ENCODE measurements around the gene CBLIF. TPM values are rescaled to one million over a fixed set of nuclear protein-coding genes. Genes with fewer than 3 reads are reported as not detected.

CBLIF gene
- total and polyA plus RNA-seq, 4 donors: not detected

GRCh38 chr11:59810189-59810910, 34.9 kb downstream of the CBLIF start, which contains the start of gene MRPL16:
MRPL16 (minus strand) TSS chr11:59810778; CDS start chr11:59810658, 120 bp downstream.
- peak within 1 kb of the TSS; percentile 74 to 90 for H3K27ac ChIP-seq (ENCODE audit: low read depth in 1 of 2, low read length in 2 of 2)
- peak within 1 kb of the TSS; percentile 78 to 98 (median 87) for H3K4me3 ChIP-seq (ENCODE audit: low read depth in 1 of 3, low read length in 3 of 3)
- H3K4me1 ChIP-seq (ENCODE audit: control insufficient read depth in 4 of 4, insufficient read depth in 4 of 4, low read length in 3 of 4): peaks cover 0 to 6% (median 0%) of the 10 kb centered on the region in 4 donors
- TF ChIP-seq MAX (IDR thresholded peaks at IDR 0.05): peak; percentile 32
- peak; percentile 30 for TF ChIP-seq CTCF (IDR thresholded peaks at IDR 0.05; ENCODE audit: low read depth, low read length, missing input control)
- TF ChIP-seq SP1 (IDR thresholded peaks at IDR 0.05): peak; percentile 42
- TF ChIP-seq EGR1 (IDR thresholded peaks at IDR 0.05; ENCODE audit: low read depth in 2 of 2): peak in 1 of 2 donors; percentile 32
- no peak for TF ChIP-seq NR2F2 (IDR thresholded peaks at IDR 0.05)
- peak; percentile 40 to 53 for TF ChIP-seq RXRA (IDR thresholded peaks at IDR 0.05)
- peak in 1 of 2 donors; percentile 12 for TF ChIP-seq JUND (IDR thresholded peaks at IDR 0.05)
- peak; percentile 6 for TF ChIP-seq FOXA2 (IDR thresholded peaks at IDR 0.05)
- TF ChIP-seq YY1 (IDR thresholded peaks at IDR 0.05): peak; percentile 80
- peak; percentile 41 for TF ChIP-seq ATF3 (IDR thresholded peaks at IDR 0.05)
- peak; percentile 82 for TF ChIP-seq TAF1 (conservative IDR thresholded peaks at IDR 0.05)
- no peak for TF ChIP-seq ZBTB33 (IDR thresholded peaks at IDR 0.05)
- peak; percentile 38 to 41 for TF ChIP-seq HNF4A (conservative IDR thresholded peaks at IDR 0.05)
- TF ChIP-seq REST (IDR thresholded peaks at IDR 0.05): peak; percentile 63
- no peak for TF ChIP-seq RAD21 (IDR thresholded peaks at IDR 0.05)
- TF ChIP-seq GABPA (IDR thresholded peaks at IDR 0.05 in 1 of 2, conservative IDR thresholded peaks at IDR 0.05 in 1 of 2): peak; percentile 100
- peak; percentile 37 for TF ChIP-seq FOXA1 (IDR thresholded peaks at IDR 0.05)
- peak; percentile 50 for TF ChIP-seq HNF4G (IDR thresholded peaks at IDR 0.05)
- WGBS: under 1% methylated on average over 54 of the region's 54 CpGs
- H3K36me3 ChIP-seq (ENCODE audit: control insufficient read depth in 4 of 4, insufficient read depth in 3 of 4, low read depth in 1 of 4, low read length in 3 of 4): peaks cover 6 to 28% (median 18%) of the 10 kb centered on the region in 4 donors
- no peaks in the 10 kb centered on the region for H3K9me3 ChIP-seq (ENCODE audit: control insufficient read depth in 4 of 4, low read length in 3 of 4)
- no peaks in the 10 kb centered on the region for H3K27me3 ChIP-seq (ENCODE audit: control insufficient read depth in 4 of 4, insufficient read depth in 4 of 4, low read length in 3 of 4)
- peak within 1 kb of the TSS; percentile 83 to 98 for H3K9ac ChIP-seq (ENCODE audit: low read depth in 1 of 2, low read length in 2 of 2)
- DNase-seq (ENCODE audit: low spot score): peak; percentile 88
